ENCODE data around the gene WRAP73. TPM values are rescaled to one million over a fixed set of nuclear protein-coding genes. Genes with fewer than 3 reads are reported as not detected.

Gene WRAP73
- total and polyA plus RNA-seq, 3 experiments from 2014 or later, result 26.1 to 33.8 (median 30.7) TPM

GRCh38 chr1:3609769-3610526, 40.0 kb downstream of the WRAP73 start:
- peak overlapping the region in 3 of 7 donors; percentile 51 to 82 (median 67) for H3K4me3 Mint-ChIP-seq
- no peak overlapping the region for H3K27ac Mint-ChIP-seq
- H3K9me3 Mint-ChIP-seq, result peaks cover 0 to 2% (median 0%) of the 10 kb centered on the region in 5 donors
- H3K4me3 ChIP-seq (ENCODE audit: low read length), result no peak overlapping the region
- ChIA-PET CTCF (interaction anchor here (1.2 kb wide), 1 partner anchor 10 kb away, joined by 3 read pairs; no protein-coding TSS in a partner anchor), POLR2A (no interaction called here)
- no peaks in the 10 kb centered on the region for H3K36me3 ChIP-seq (ENCODE audit: insufficient read depth, low read length)
- H3K36me3 Mint-ChIP-seq, result no peaks in the 10 kb centered on the region
- peaks cover 8% of the 10 kb centered on the region for H3K4me1 ChIP-seq (ENCODE audit: insufficient read depth, low read length)
- no peak for DNase-seq
- H3K27me3 ChIP-seq (ENCODE audit: insufficient read depth, low read length, poor library complexity, severe bottlenecking), result peaks cover 8% of the 10 kb centered on the region
- peaks cover 0 to 13% (median 4%) of the 10 kb centered on the region in 3 donors for H3K4me1 Mint-ChIP-seq
- no peak overlapping the region for H3K27ac ChIP-seq (ENCODE audit: low read depth, low read length)
- peaks cover 7 to 31% of the 10 kb centered on the region in 2 donors for H3K27me3 Mint-ChIP-seq
- H3K9me3 ChIP-seq (ENCODE audit: low read length), result no peaks in the 10 kb centered on the region

- ChIA-PET POLR2A (no interaction called here), CTCF (interaction anchor here (1.2 kb wide), 1 partner anchor 11 kb away, joined by 3 read pairs; no protein-coding TSS in a partner anchor)
- DNase-seq, result no peak
- no peaks in the 10 kb centered on the region for H3K36me3 ChIP-seq (ENCODE audit: insufficient read depth, low read length)
- Mint-ChIP-seq H3K4me3 (peak overlapping the region in 3 of 7 donors; percentile 15 to 52 (median 33)), H3K36me3 (no peaks in the 10 kb centered on the region), H3K27ac (no peak overlapping the region), H3K27me3 (peaks cover 7 to 26% of the 10 kb centered on the region in 2 donors), H3K4me1 (peaks cover 0 to 13% (median 4%) of the 10 kb centered on the region in 3 donors), H3K9me3 (peaks cover 0 to 2% (median 0%) of the 10 kb centered on the region in 5 donors)
- peaks cover 8% of the 10 kb centered on the region for H3K4me1 ChIP-seq (ENCODE audit: insufficient read depth, low read length)
- H3K27me3 ChIP-seq (ENCODE audit: insufficient read depth, low read length, poor library complexity, severe bottlenecking), result peaks cover 8% of the 10 kb centered on the region
- H3K27ac ChIP-seq (ENCODE audit: low read depth, low read length), result no peak overlapping the region
- no peak overlapping the region for H3K4me3 ChIP-seq (ENCODE audit: low read length)
- H3K9me3 ChIP-seq (ENCODE audit: low read length), result no peaks in the 10 kb centered on the region
These were observed 40.7 kb downstream of the WRAP73 start for GRCh38 chr1:3609016-3609768.

- Mint-ChIP-seq H3K27me3 (peaks cover 5 to 23% of the 10 kb centered on the region in 2 donors), H3K4me1 (peaks cover 0 to 13% (median 4%) of the 10 kb centered on the region in 3 donors), H3K36me3 (no peaks in the 10 kb centered on the region), H3K4me3 (no peak overlapping the region), H3K9me3 (peaks cover 0 to 2% (median 0%) of the 10 kb centered on the region in 5 donors), H3K27ac (no peak overlapping the region)
- Histone ChIP-seq H3K9me3 (ENCODE audit: low read length) (no peaks in the 10 kb centered on the region), H3K27me3 (ENCODE audit: insufficient read depth, low read length, poor library complexity, severe bottlenecking) (peaks cover 8% of the 10 kb centered on the region), H3K36me3 (ENCODE audit: insufficient read depth, low read length) (no peaks in the 10 kb centered on the region), H3K4me3 (ENCODE audit: low read length) (no peak overlapping the region), H3K4me1 (ENCODE audit: insufficient read depth, low read length) (peaks cover 8% of the 10 kb centered on the region), H3K27ac (ENCODE audit: low read depth, low read length) (no peak overlapping the region)
- no peak for DNase-seq
- ChIA-PET CTCF (interaction anchor here (1.0 kb wide), 1 partner anchor 117 kb away, joined by 3 read pairs; no protein-coding TSS in a partner anchor), POLR2A (no interaction called here)
These were observed 41.7 kb downstream of the WRAP73 start for GRCh38 chr1:3608154-3608553.

GRCh38 chr1:3607703-3608065, 42.2 kb downstream of the WRAP73 start:
- H3K36me3 Mint-ChIP-seq, result no peaks in the 10 kb centered on the region
- no peak overlapping the region for H3K4me3 ChIP-seq (ENCODE audit: low read length)
- H3K27ac Mint-ChIP-seq, result no peak overlapping the region
- H3K9me3 ChIP-seq (ENCODE audit: low read length), result no peaks in the 10 kb centered on the region
- H3K27me3 ChIP-seq (ENCODE audit: insufficient read depth, low read length, poor library complexity, severe bottlenecking), result peaks cover 8% of the 10 kb centered on the region
- no peak for DNase-seq
- ChIA-PET POLR2A (no interaction called here), CTCF (interaction anchor here (1.0 kb wide), 1 partner anchor 117 kb away, joined by 3 read pairs; no protein-coding TSS in a partner anchor)
- peaks cover 0 to 13% (median 4%) of the 10 kb centered on the region in 3 donors for H3K4me1 Mint-ChIP-seq
- H3K27ac ChIP-seq (ENCODE audit: low read depth, low read length), result no peak overlapping the region
- peaks cover 5 to 19% of the 10 kb centered on the region in 2 donors for H3K27me3 Mint-ChIP-seq
- H3K36me3 ChIP-seq (ENCODE audit: insufficient read depth, low read length), result no peaks in the 10 kb centered on the region
- peaks cover 0 to 2% (median 0%) of the 10 kb centered on the region in 5 donors for H3K9me3 Mint-ChIP-seq
- H3K4me3 Mint-ChIP-seq, result no peak overlapping the region
- H3K4me1 ChIP-seq (ENCODE audit: insufficient read depth, low read length), result peaks cover 8% of the 10 kb centered on the region

- H3K9me3 Mint-ChIP-seq, result peaks cover 0 to 2% (median 0%) of the 10 kb centered on the region in 5 donors
- ChIA-PET CTCF (no interaction called here), POLR2A (no interaction called here)
- H3K4me3 Mint-ChIP-seq, result no peak overlapping the region
- Histone ChIP-seq H3K27ac (ENCODE audit: low read depth, low read length) (no peak overlapping the region), H3K36me3 (ENCODE audit: insufficient read depth, low read length) (no peaks in the 10 kb centered on the region), H3K4me3 (ENCODE audit: low read length) (no peak overlapping the region), H3K4me1 (ENCODE audit: insufficient read depth, low read length) (peaks cover 8% of the 10 kb centered on the region), H3K27me3 (ENCODE audit: insufficient read depth, low read length, poor library complexity, severe bottlenecking) (peaks cover 8% of the 10 kb centered on the region), H3K9me3 (ENCODE audit: low read length) (no peaks in the 10 kb centered on the region)
- no peak for DNase-seq
- peaks cover 5 to 16% of the 10 kb centered on the region in 2 donors for H3K27me3 Mint-ChIP-seq
- no peak overlapping the region for H3K27ac Mint-ChIP-seq
- H3K4me1 Mint-ChIP-seq, result peaks cover 0 to 11% (median 4%) of the 10 kb centered on the region in 3 donors
- no peaks in the 10 kb centered on the region for H3K36me3 Mint-ChIP-seq
These were observed 42.9 kb downstream of the WRAP73 start for GRCh38 chr1:3606779-3607702.

- H3K4me1 ChIP-seq (ENCODE audit: insufficient read depth, low read length), result no peaks in the 10 kb centered on the region
- no peak overlapping the region for H3K4me3 ChIP-seq (ENCODE audit: low read length)
- Mint-ChIP-seq H3K4me1 (no peaks in the 10 kb centered on the region), H3K36me3 (no peaks in the 10 kb centered on the region), H3K9me3 (no peaks in the 10 kb centered on the region), H3K4me3 (no peak overlapping the region), H3K27me3 (peaks cover 1 to 7% of the 10 kb centered on the region in 2 donors), H3K27ac (no peak overlapping the region)
- CTCF ChIA-PET, result no interaction called here
- DNase-seq, result no peak
- H3K27me3 ChIP-seq (ENCODE audit: insufficient read depth, low read length, poor library complexity, severe bottlenecking), result peaks cover 5% of the 10 kb centered on the region
- H3K36me3 ChIP-seq (ENCODE audit: insufficient read depth, low read length), result no peaks in the 10 kb centered on the region
- no peaks in the 10 kb centered on the region for H3K9me3 ChIP-seq (ENCODE audit: low read length)
- POLR2A ChIA-PET, result no interaction called here
- no peak overlapping the region for H3K27ac ChIP-seq (ENCODE audit: low read depth, low read length)
These were observed 44.7 kb downstream of the WRAP73 start for GRCh38 chr1:3604997-3605823.

GRCh38 chr1:3604468-3604974, 45.4 kb downstream of the WRAP73 start:
- CTCF ChIA-PET, result no interaction called here

More at GRCh38 chr1:3604468-3604974, 45.4 kb downstream of the WRAP73 start:
- Mint-ChIP-seq H3K27ac (no peak overlapping the region), H3K36me3 (no peaks in the 10 kb centered on the region), H3K4me1 (no peaks in the 10 kb centered on the region), H3K4me3 (no peak overlapping the region), H3K27me3 (peaks cover 1 to 7% of the 10 kb centered on the region in 2 donors), H3K9me3 (no peaks in the 10 kb centered on the region)
- H3K9me3 ChIP-seq (ENCODE audit: low read length), result no peaks in the 10 kb centered on the region
- no peaks in the 10 kb centered on the region for H3K4me1 ChIP-seq (ENCODE audit: insufficient read depth, low read length)
- no peak for DNase-seq
- no peak overlapping the region for H3K27ac ChIP-seq (ENCODE audit: low read depth, low read length)
- H3K27me3 ChIP-seq (ENCODE audit: insufficient read depth, low read length, poor library complexity, severe bottlenecking), result no peaks in the 10 kb centered on the region
- no peaks in the 10 kb centered on the region for H3K36me3 ChIP-seq (ENCODE audit: insufficient read depth, low read length)
- POLR2A ChIA-PET, result no interaction called here
- H3K4me3 ChIP-seq (ENCODE audit: low read length), result no peak overlapping the region
